IPS-18c (cell line): ENCODE data around the gene ATP8A1.
"Not testable (repeated sequence)": the region's sequence is repeated elsewhere in the genome, so short reads cannot be mapped to it uniquely, and the experiment has no call there.

Experiments
- H3K4me3 ChIP-seq: 2 replicates; pipeline ENCODE4 v1.7.0; 2013; ENCODE audit warnings: low read depth, mild to moderate bottlenecking, low read length, moderate library complexity; ENCODE audit not compliant: insufficient read depth
- H3K9me3 ChIP-seq: one replicate; pipeline ENCODE4 v1.6.1; 2013; ENCODE audit warnings: mild to moderate bottlenecking, low read length, moderate library complexity; ENCODE audit not compliant: control insufficient read depth, insufficient read depth

ATP8A1 gene

GRCh38 chr4:42501624-42502401 is 155.1 kb downstream of the ATP8A1 start:
- no peaks in the 10 kb centered on the region for H3K9me3 ChIP-seq

GRCh38 chr4:42498040-42498439 is 158.9 kb downstream of the ATP8A1 start:
- Histone ChIP-seq H3K4me3 (no peak overlapping the region), H3K9me3 (no peaks in the 10 kb centered on the region)

More at GRCh38 chr4:42501624-42502401, 155.1 kb downstream of the ATP8A1 start:
- no peak overlapping the region for H3K4me3 ChIP-seq

GRCh38 chr4:42497142-42497910 is 159.6 kb downstream of the ATP8A1 start:
- no peaks in the 10 kb centered on the region for H3K9me3 ChIP-seq
- H3K4me3 ChIP-seq = no peak overlapping the region

- Histone ChIP-seq H3K9me3 (no peaks in the 10 kb centered on the region), H3K4me3 (no peak overlapping the region)
Measured at GRCh38 chr4:42492962-42493361, 163.9 kb downstream of the ATP8A1 start.

GRCh38 chr4:42490015-42490414 is 166.9 kb downstream of the ATP8A1 start:
- no peak overlapping the region for H3K4me3 ChIP-seq
- no peaks in the 10 kb centered on the region for H3K9me3 ChIP-seq

GRCh38 chr4:42489095-42489494 is 167.8 kb downstream of the ATP8A1 start:
- H3K4me3 ChIP-seq = no peak overlapping the region

GRCh38 chr4:42488554-42488953 is 168.4 kb downstream of the ATP8A1 start:
- Histone ChIP-seq H3K9me3 (no peaks in the 10 kb centered on the region), H3K4me3 (no peak overlapping the region)

More at GRCh38 chr4:42489095-42489494, 167.8 kb downstream of the ATP8A1 start:
- H3K9me3 ChIP-seq = no peaks in the 10 kb centered on the region

- no peak overlapping the region for H3K4me3 ChIP-seq
- H3K9me3 ChIP-seq = no peaks in the 10 kb centered on the region
Measured at GRCh38 chr4:42488114-42488513, 168.8 kb downstream of the ATP8A1 start.

GRCh38 chr4:42487230-42487629 is 169.7 kb downstream of the ATP8A1 start:
- H3K4me3 ChIP-seq = no peak overlapping the region
- H3K9me3 ChIP-seq = no peaks in the 10 kb centered on the region

GRCh38 chr4:42486156-42486555 is 170.7 kb downstream of the ATP8A1 start:
- H3K9me3 ChIP-seq, H3K4me3 ChIP-seq: not testable (repeated sequence)

- H3K4me3 ChIP-seq = no peak overlapping the region
- H3K9me3 ChIP-seq = no peaks in the 10 kb centered on the region
Measured at GRCh38 chr4:42484630-42485029, 172.3 kb downstream of the ATP8A1 start.

- Histone ChIP-seq H3K4me3 (no peak overlapping the region), H3K9me3 (no peaks in the 10 kb centered on the region)
Measured at GRCh38 chr4:42483426-42484379, 173.2 kb downstream of the ATP8A1 start.

- Histone ChIP-seq H3K9me3 (no peaks in the 10 kb centered on the region), H3K4me3 (no peak overlapping the region)
Measured at GRCh38 chr4:42482516-42483327, 174.2 kb downstream of the ATP8A1 start.

- H3K9me3 ChIP-seq = no peaks in the 10 kb centered on the region
- no peak overlapping the region for H3K4me3 ChIP-seq
Measured at GRCh38 chr4:42480717-42481116, 176.2 kb downstream of the ATP8A1 start.

- H3K4me3 ChIP-seq = no peak overlapping the region
Measured at GRCh38 chr4:42480281-42480680, 176.6 kb downstream of the ATP8A1 start.

GRCh38 chr4:42478946-42479345 is 178.0 kb downstream of the ATP8A1 start:
- Histone ChIP-seq H3K4me3 (no peak overlapping the region), H3K9me3 (no peaks in the 10 kb centered on the region)

More at GRCh38 chr4:42480281-42480680, 176.6 kb downstream of the ATP8A1 start:
- no peaks in the 10 kb centered on the region for H3K9me3 ChIP-seq
